RCC 7860 (cell line): ENCODE data around the gene CEL.
"Not testable (repeated sequence)": the region's sequence is repeated elsewhere in the genome, so short reads cannot be mapped to it uniquely, and the experiment has no call there.

Experiments used
- DNase-seq: peaks from one replicate; pipeline ENCODE4 v3.0.0-alpha.2; 2015; ENCODE audit warnings: low spot score
- FAIRE-seq: peaks from 2 replicates; lab custom pipeline; 2012; peaks lifted over from hg19 to GRCh38; lab: Jason Lieb, UNC

CEL gene

DNA sequence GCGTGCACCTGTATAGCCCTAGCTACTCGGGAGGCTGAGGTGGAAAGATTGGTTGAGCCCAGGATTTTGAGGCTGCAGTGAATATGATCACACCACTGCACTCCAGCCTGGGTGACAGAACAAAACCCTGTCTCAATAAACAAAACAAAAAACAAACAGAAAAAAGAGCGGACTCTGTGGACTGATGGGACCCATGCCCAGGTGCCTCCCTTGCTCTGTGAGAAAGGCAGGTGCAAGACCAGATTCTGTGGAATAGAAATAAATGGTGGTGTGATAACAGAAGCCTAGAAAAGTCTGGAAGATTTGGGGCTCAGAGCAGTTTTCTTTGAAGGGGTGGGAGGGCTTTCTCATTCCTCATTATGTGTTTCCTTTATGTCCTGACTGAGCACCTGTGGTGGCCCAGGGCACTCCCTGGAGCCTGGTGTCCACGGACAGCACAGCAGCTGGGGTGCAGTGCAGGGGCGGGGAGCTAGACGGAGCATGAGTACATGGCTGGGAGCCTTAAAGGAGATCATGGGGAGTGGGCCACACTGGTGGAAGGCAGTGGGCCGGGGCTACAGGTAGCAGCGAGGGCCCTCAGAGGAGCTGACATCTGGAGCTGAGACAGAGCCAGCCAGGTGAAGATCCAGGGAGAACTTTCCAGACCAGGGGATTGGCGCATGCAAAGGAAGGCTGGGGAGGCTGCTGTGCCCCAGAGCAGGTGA is 15.4 kb upstream of the CEL start:
- FAIRE-seq (no peak), DNase-seq (no peak)

DNA sequence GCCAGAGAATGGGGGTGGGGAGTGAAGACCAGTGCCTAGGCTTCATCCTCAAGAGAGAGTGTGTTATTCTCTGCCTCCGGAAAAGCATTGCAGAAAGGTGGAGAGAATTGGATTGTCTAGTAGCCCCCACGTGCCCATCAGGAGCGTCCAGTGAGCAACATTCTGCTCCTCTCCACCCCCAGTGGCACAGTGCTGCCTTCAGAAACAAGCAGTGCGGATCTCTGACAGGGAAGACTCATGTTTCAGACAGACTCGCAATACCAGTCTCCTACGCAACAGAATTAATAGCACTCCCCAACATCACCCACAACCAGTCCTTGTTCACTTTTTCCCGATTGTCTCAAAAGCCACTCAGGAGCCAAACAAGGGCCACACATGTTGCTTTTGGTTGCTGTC is 14.9 kb upstream of the CEL start:
- DNase-seq (no peak), FAIRE-seq (no peak)

GRCh38 chr9:133048595-133048994 is 13.2 kb upstream of the CEL start:
- peak; percentile 6 for DNase-seq
- FAIRE-seq: no peak

GRCh38 chr9:133049043-133049442 is 12.7 kb upstream of the CEL start:
- FAIRE-seq (no peak), DNase-seq (no peak)

DNA sequence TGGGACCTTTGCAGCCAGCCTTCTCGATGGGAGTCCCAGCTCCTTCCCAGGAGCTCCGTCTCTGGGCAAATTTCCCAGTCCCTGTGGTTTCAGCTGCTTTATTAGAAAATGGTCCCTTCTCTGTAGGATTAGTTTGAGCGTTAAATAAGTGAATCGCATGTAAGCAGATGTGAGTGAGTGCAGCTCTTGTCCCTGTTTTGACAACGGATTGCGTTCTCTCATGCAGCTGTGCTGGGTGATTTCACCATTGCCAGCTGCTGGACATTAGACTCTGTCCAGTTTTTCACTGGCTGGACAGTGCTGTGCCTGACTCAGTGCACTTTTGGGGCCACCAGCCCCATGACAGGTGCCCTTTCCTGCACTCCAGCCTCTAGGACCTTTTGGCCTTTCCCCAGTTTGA is 11.6 kb upstream of the CEL start:
- FAIRE-seq (no peak), DNase-seq (no peak)

- DNase-seq (no peak), FAIRE-seq (no peak)
Observed at GRCh38 chr9:133050781-133051180, 11.0 kb upstream of the CEL start.

DNA sequence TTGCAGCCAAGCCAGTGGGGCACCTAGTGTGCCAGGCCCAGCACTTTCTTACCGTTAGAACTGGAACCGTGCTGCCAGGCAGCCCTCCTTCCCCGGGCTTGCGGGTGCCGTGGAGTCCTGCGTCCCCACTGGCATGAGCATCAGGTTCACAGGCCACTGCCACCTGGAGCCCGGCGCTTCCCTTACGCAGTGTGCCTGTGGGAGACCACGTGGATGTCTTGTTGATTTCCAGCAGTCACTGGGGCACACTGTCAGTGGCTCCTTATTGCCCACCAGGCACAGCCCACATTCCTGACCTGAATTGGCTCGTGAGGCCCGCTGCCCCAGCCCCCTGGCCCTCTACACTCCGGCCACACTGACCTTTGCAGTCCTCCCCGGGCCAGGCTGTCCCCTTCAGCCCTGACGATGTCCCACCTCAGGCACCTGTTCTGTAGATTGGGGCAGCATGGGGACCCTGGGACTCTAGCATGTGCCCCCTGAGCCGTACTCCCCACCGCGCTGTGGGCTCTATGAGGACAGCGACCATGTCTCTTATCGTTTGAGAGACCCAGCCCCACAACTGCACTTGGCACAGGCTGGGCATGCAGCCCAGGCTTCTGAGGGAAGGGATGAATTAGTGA is 10.4 kb upstream of the CEL start:
- DNase-seq (no peak), FAIRE-seq (no peak)

GRCh38 chr9:133051966-133052539 is 9.7 kb upstream of the CEL start:
- no peak for FAIRE-seq
- DNase-seq: no peak

GRCh38 chr9:133054194-133054890 is 7.4 kb upstream of the CEL start:
- FAIRE-seq (no peak), DNase-seq (no peak)

DNA sequence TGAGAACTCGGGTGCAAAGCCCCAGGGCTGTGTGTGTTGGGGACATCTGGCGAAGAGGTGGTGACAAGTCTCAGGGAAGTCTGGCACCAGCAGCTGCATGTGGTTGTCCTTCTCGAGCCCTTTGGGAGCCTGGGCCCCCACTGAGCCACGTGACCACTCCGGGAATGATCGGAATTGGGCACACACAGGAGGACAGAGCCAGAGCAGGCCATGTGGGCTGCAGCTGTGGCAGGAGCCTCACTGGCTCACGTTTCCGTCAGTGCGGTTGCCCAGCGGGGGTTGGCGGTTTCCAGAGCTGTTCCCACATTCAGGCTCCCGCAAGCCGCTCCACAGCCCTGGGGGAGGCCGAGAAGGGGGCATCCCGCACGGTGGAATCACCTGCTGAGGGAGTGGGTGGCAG is 6.8 kb upstream of the CEL start:
- DNase-seq (no peak), FAIRE-seq (no peak)

GRCh38 chr9:133055788-133056420 is 5.9 kb upstream of the CEL start:
- FAIRE-seq: no peak

GRCh38 chr9:133056533-133056932 is 5.2 kb upstream of the CEL start:
- FAIRE-seq: no peak

More at GRCh38 chr9:133055788-133056420, 5.9 kb upstream of the CEL start:
- DNase-seq: no peak

GRCh38 chr9:133057006-133057405 is 4.8 kb upstream of the CEL start:
- FAIRE-seq: no peak

More at GRCh38 chr9:133056533-133056932, 5.2 kb upstream of the CEL start:
- no peak for DNase-seq

DNA sequence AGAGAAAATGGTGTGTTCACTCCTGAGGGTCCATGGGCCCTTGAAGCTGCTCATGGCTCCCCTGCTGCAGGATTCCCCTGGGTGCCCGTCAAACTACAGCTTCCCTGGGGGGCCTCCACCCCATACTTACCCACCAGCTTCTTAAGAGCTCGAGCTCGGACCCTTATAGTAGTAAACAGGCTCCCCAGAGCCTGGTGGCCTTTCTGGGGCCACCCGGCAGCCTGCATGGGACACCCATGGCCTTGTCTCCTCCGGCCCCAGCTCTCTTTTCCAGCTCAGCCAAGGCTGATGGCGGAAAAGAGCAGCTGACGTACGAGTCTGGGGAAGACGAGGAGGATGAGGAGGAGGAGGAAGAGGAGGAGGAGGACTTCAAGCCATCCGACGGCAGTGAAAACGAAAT is 4.2 kb upstream of the CEL start:
- DNase-seq (no peak), FAIRE-seq (no peak)

More at GRCh38 chr9:133057006-133057405, 4.8 kb upstream of the CEL start:
- DNase-seq: no peak

- FAIRE-seq: no peak
- no peak for DNase-seq
Observed at GRCh38 chr9:133058071-133058470, 3.7 kb upstream of the CEL start.

DNA sequence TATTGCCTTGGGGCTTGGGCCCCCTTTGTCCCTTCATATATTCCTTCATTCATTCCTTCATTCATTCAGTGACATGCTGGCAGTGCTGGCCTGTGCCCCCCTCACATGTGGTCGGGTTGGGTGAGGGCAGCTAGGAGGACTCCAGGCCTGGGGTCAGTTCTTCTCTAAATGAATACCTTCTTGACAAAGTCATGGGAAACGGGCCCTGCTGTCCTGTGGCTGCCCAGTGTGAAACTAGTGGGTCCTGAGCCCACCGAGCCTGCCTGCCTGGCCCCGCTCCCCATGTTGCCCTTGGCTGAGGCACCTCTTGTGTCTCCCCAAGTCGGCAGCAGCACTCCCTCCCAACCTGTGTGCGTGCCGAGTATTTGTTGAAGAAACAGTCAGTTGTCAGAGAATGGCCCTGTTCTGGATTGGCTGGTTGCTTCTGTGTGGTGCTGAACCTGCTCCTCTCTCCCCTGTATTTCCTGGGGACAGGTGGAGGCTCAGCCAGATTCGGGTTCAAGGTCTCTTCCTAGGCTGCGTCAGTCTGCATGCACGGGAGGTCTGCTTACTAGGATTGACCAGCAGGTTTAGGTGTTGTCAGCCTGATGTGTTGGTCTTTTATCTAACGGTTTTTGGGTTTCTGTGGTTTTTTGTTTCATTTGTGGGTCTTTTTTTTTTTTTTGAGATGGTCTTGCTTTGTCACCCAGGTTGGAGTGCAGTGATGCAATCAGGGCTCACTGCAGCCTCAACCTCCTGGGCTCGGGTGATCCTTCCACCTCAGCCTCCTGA is 3.0 kb upstream of the CEL start:
- no peak for FAIRE-seq
- no peak for DNase-seq

GRCh38 chr9:133059623-133060022 is 2.2 kb upstream of the CEL start:
- no peak for DNase-seq
- no peak for FAIRE-seq

- FAIRE-seq (no peak), DNase-seq (no peak)
Observed at GRCh38 chr9:133060417-133060841, 1.4 kb upstream of the CEL start.

DNA sequence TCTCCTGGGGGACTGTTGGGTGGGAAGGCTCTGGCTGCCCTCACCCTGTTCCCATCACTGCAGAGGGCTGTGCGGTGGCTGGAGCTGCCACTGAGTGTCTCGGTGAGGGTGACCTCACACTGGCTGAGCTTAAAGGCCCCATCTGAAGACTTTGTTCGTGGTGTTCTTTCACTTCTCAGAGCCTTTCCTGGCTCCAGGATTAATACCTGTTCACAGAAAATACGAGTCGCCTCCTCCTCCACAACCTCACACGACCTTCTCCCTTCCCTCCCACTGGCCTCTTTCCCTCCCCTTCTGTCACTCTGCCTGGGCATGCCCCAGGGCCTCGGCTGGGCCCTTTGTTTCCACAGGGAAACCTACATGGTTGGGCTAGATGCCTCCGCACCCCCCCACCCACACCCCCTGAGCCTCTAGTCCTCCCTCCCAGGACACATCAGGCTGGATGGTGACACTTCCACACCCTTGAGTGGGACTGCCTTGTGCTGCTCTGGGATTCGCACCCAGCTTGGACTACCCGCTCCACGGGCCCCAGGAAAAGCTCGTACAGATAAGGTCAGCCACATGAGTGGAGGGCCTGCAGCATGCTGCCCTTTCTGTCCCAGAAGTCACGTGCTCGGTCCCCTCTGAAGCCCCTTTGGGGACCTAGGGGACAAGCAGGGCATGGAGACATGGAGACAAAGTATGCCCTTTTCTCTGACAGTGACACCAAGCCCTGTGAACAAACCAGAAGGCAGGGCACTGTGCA is 590 bp upstream of the CEL start:
- DNase-seq, FAIRE-seq: not testable (repeated sequence)

- not testable (repeated sequence) for FAIRE-seq, DNase-seq
Observed at GRCh38 chr9:133062569-133062968, 788 bp downstream of the CEL start.
